Endothelial cell of umbilical vein (primary cell): ENCODE data around the gene SEMA4C.

Experiments
- POLR2A ChIP-seq: IDR thresholded peaks from 2 replicates; pipeline ENCODE4 v1.6.1; 2012; ENCODE audit warnings: low read depth, mild to moderate bottlenecking, control low read depth, low read length
- POLR2AphosphoS5 ChIP-seq: IDR thresholded peaks from 2 replicates; pipeline ENCODE4 v1.6.1; 2012; ENCODE audit warnings: low read depth, mild to moderate bottlenecking, control low read depth, low read length, moderate library complexity; ENCODE audit not compliant: insufficient read depth
- TF ChIP-seq, protein P1 (sequence below), 2 donors: IDR thresholded peaks; 1 replicate in 1 of 2; 2 replicates in 1 of 2; pipeline ENCODE4 v1.5.1; 2011; ENCODE audit warnings: low read length in 2 of 2, mild to moderate bottlenecking in 2 of 2, moderate library complexity in 2 of 2, control low read depth in 1 of 2, inconsistent platforms in 1 of 2, low read depth in 1 of 2; ENCODE audit not compliant: insufficient read depth in 1 of 2; ENCODE audit errors: extremely low read depth in 1 of 2

- TF ChIP-seq, protein P1, sequence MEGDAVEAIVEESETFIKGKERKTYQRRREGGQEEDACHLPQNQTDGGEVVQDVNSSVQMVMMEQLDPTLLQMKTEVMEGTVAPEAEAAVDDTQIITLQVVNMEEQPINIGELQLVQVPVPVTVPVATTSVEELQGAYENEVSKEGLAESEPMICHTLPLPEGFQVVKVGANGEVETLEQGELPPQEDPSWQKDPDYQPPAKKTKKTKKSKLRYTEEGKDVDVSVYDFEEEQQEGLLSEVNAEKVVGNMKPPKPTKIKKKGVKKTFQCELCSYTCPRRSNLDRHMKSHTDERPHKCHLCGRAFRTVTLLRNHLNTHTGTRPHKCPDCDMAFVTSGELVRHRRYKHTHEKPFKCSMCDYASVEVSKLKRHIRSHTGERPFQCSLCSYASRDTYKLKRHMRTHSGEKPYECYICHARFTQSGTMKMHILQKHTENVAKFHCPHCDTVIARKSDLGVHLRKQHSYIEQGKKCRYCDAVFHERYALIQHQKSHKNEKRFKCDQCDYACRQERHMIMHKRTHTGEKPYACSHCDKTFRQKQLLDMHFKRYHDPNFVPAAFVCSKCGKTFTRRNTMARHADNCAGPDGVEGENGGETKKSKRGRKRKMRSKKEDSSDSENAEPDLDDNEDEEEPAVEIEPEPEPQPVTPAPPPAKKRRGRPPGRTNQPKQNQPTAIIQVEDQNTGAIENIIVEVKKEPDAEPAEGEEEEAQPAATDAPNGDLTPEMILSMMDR (IDR thresholded peaks at IDR 0.05; ENCODE audit: extremely low read depth in 1 of 2, insufficient read depth in 1 of 2, low read depth in 1 of 2, low read length in 2 of 2), result no peak
- TF ChIP-seq POLR2A (no peak), POLR2AphosphoS5 (no peak)
Measured at GRCh38 chr2:96888072-96889011, 18.5 kb upstream of the SEMA4C start.
